ENCODE results near the gene PHF3.

- TF ChIP-seq CTCF (IDR thresholded peaks at IDR 0.05) = no peak
- TF ChIP-seq POLR2AphosphoS5 (IDR thresholded peaks at IDR 0.05) = no peak
These were observed 35.5 kb upstream of the PHF3 start for GRCh38 chr6:63600136-63600535.
